HG02763 (cell line): ENCODE data around the gene TMEM215.

Source experiments
- ATAC-seq: cut with Tn5 transposase; IDR thresholded peaks from one replicate; pipeline ENCODE4 v1.9.1; 2021; ENCODE audit warnings: mild to moderate bottlenecking, moderate library complexity; ENCODE audit not compliant: unreplicated experiment

TMEM215 gene

GRCh38 chr9:32832346-32832745 lies 49.0 kb downstream of the TMEM215 start:
- ATAC-seq = no peak
